Central memory CD4-positive, alpha-beta T cell (primary cell): ENCODE measurements around the gene ORC6.

Experiments
- DNase-seq: peaks from one replicate; pipeline ENCODE4 v3.0.0; 2022

Gene ORC6

GRCh38 chr16:46702030-46702429 is 12.6 kb downstream of the ORC6 start:
- DNase-seq: no peak

- DNase-seq: no peak
Observed at GRCh38 chr16:46706642-46707041, 17.2 kb downstream of the ORC6 start.

- no peak for DNase-seq
Observed at GRCh38 chr16:46709469-46710005, 20.1 kb downstream of the ORC6 start.

- DNase-seq: no peak
Observed at GRCh38 chr16:46711106-46712058, 21.9 kb downstream of the ORC6 start.

GRCh38 chr16:46712911-46713310 is 23.5 kb downstream of the ORC6 start:
- no peak for DNase-seq

- DNase-seq: no peak
Observed at GRCh38 chr16:46713634-46714033, 24.2 kb downstream of the ORC6 start.

GRCh38 chr16:46714797-46715591 is 25.5 kb downstream of the ORC6 start:
- no peak for DNase-seq

GRCh38 chr16:46715769-46716305 is 26.4 kb downstream of the ORC6 start:
- DNase-seq: no peak

- DNase-seq: no peak
Observed at GRCh38 chr16:46717692-46718091, 28.2 kb downstream of the ORC6 start.

- DNase-seq: no peak
Observed at GRCh38 chr16:46718214-46718613, 28.8 kb downstream of the ORC6 start.

- DNase-seq: no peak
Observed at GRCh38 chr16:46719528-46719927, 30.1 kb downstream of the ORC6 start.

- DNase-seq: no peak
Observed at GRCh38 chr16:46720619-46721018, 31.2 kb downstream of the ORC6 start.

- no peak for DNase-seq
Observed at GRCh38 chr16:46721885-46722284, 32.4 kb downstream of the ORC6 start.

- DNase-seq: no peak
Observed at GRCh38 chr16:46727184-46727583, 37.7 kb downstream of the ORC6 start.

GRCh38 chr16:46727630-46728029 is 38.2 kb downstream of the ORC6 start:
- DNase-seq: no peak

- DNase-seq: no peak
Observed at GRCh38 chr16:46728806-46729205, 39.3 kb downstream of the ORC6 start.

GRCh38 chr16:46729326-46729995 is 40.0 kb downstream of the ORC6 start:
- DNase-seq: no peak

GRCh38 chr16:46730126-46730525 is 40.7 kb downstream of the ORC6 start:
- DNase-seq: no peak

- DNase-seq: no peak
Observed at GRCh38 chr16:46730801-46731690, 41.6 kb downstream of the ORC6 start.

- DNase-seq: no peak
Observed at GRCh38 chr16:46731691-46732555, 42.5 kb downstream of the ORC6 start.

GRCh38 chr16:46732561-46732960 is 43.1 kb downstream of the ORC6 start:
- no peak for DNase-seq
